Common myeloid progenitor, CD34-positive (primary cell): ENCODE measurements around the gene KRT81.

Source experiments
- CTCF ChIA-PET: fragments of 350-600 bp; sonication (Branson Sonifier 250); formaldehyde crosslinking; loops from one replicate; lab custom pipeline; 2021; ENCODE audit warnings: antibody characterized with exemption; lab: Charles Lee
- POLR2A ChIA-PET: fragments of 350-600 bp; sonication (Branson Sonifier 250); formaldehyde crosslinking; loops from one replicate; lab custom pipeline; 2021; ENCODE audit warnings: antibody characterized with exemption; lab: Charles Lee
- DNase-seq, 3 donors: peaks; one replicate each; pipeline versions ENCODE4 v3.0.0 to v3.0.0-alpha.2; 2013
- H3K27ac ChIP-seq, 2 experiments: 1 replicate in 1 of 2; 2 replicates in 1 of 2; pipeline ENCODE4 v1.7.0; 2013; ENCODE audit warnings: inconsistent platforms in 2 of 2, low read length in 2 of 2, mild to moderate bottlenecking in 2 of 2, low read depth in 1 of 2, moderate library complexity in 1 of 2; ENCODE audit not compliant: severe bottlenecking in 2 of 2, insufficient read depth in 1 of 2, poor library complexity in 1 of 2
- H3K27me3 ChIP-seq, 5 experiments: replicated peaks in 2 of 5; 1 replicate in 3 of 5; 2 replicates in 2 of 5; pipeline versions ENCODE4 v1.6.1 to v1.7.0; 2013; ENCODE audit warnings: low read length in 4 of 5, mild to moderate bottlenecking in 2 of 5, moderate library complexity in 2 of 5, inconsistent platforms in 1 of 5; ENCODE audit not compliant: insufficient read depth in 5 of 5, control insufficient read depth in 4 of 5
- H3K36me3 ChIP-seq, 4 experiments: 1 replicate in 2 of 4; 2 replicates in 2 of 4; pipeline versions ENCODE4 v1.6.1 to v1.7.0; 2013; ENCODE audit warnings: low read length in 3 of 4, control low read depth in 1 of 4, mild to moderate bottlenecking in 1 of 4; ENCODE audit not compliant: control insufficient read depth in 4 of 4, insufficient read depth in 4 of 4
- H3K4me1 ChIP-seq, 4 experiments: 1 replicate in 3 of 4; 2 replicates in 1 of 4; pipeline versions ENCODE4 v1.6.1 to v1.7.1; 2013; ENCODE audit warnings: low read length in 3 of 4, mild to moderate bottlenecking in 3 of 4, control low read depth in 1 of 4, inconsistent platforms in 1 of 4, moderate library complexity in 1 of 4; ENCODE audit not compliant: control insufficient read depth in 4 of 4, insufficient read depth in 4 of 4; ENCODE audit errors: control extremely low read depth in 1 of 4
- H3K4me3 ChIP-seq, 7 experiments: 1 replicate in 4 of 7; 2 replicates in 3 of 7; pipeline versions ENCODE4 v1.5.1 to v1.7.0; 2013; ENCODE audit warnings: mild to moderate bottlenecking in 7 of 7, low read length in 6 of 7, moderate library complexity in 6 of 7, inconsistent platforms in 2 of 7, low read depth in 2 of 7, control low read depth in 1 of 7; ENCODE audit not compliant: insufficient read depth in 4 of 7, control insufficient read depth in 1 of 7; ENCODE audit errors: extremely low read depth in 1 of 7
- H3K9me3 ChIP-seq, 5 experiments: 1 replicate in 4 of 5; 2 replicates in 1 of 5; pipeline versions ENCODE4 v1.6.1 to v1.7.1; 2013; ENCODE audit warnings: low read length in 4 of 5, mild to moderate bottlenecking in 2 of 5, inconsistent platforms in 1 of 5, low read depth in 1 of 5, moderate library complexity in 1 of 5; ENCODE audit not compliant: control insufficient read depth in 4 of 5, insufficient read depth in 2 of 5; ENCODE audit errors: control extremely low read depth in 1 of 5
- WGBS: methylation state at CpG from one replicate; pipeline ENCODE4 v1.1.5; 2013; ENCODE audit not compliant: insufficient coverage; 5-methylcytosine and 5-hydroxymethylcytosine counted together

The KRT81 gene

DNA sequence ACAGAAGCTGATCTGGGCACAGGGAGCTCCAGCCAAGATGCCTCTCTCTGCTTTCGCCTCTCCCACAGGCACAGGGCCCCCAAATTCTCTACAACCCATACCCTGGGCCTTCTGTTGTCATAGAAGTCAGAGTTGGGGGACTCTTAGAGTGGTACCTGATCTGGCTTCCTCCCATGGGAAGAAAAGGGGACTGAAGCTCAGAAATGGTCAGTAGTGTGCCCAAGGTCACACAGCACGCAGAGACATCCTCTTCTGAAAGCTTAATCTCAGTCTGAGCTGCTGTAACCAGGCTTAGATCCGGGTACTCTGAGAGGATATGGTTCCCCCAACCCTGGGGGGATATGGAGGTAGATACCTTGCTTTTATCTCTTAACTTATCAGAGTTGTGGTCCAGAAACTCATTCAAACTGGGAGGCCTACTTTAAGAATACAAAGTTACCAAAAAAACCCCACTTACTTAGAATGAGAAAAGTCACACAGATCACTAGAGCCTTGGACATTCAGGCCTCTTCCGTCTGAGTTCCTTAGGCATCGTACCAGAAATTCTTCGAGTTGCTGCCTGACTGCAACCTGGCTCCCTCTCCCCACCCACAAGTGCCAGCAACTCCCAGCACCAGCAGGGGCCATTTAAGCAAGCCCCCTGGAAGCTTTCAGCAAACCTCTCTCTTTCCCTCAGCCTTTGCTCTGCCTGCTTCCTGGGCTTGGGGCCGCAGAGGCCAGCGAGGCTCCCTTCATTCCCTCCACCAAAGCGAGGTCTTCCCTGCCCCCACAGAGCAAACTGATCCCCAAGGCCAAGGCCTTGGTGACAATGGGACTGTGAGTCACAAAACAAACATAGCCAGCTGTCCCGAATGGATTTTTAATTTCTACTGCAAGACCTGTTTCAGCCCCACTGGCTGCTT, 44.4 kb downstream of the KRT81 start:
- Histone ChIP-seq H3K9me3 (no peaks in the 10 kb centered on the region), H3K27me3 (peaks cover 0 to 31% (median 12%) of the 10 kb centered on the region in 5 experiments), H3K4me1 (peaks cover 0 to 46% (median 27%) of the 10 kb centered on the region in 4 experiments), H3K4me3 (no peak overlapping the region), H3K36me3 (no peaks in the 10 kb centered on the region), H3K27ac (no peak overlapping the region)
- 79% methylated on average over 8 of the region's 10 CpGs for WGBS
- ChIA-PET CTCF (interaction anchor here (1.6 to 2.7 kb wide), 3 partner anchors 13 to 33 kb away, joined by 3 to 10 read pairs (median 6); no protein-coding TSS in a partner anchor), POLR2A (no interaction called here)
- DNase-seq = no peak

GRCh38 chr12:52245962-52246569, 45.3 kb downstream of the KRT81 start:
- peaks cover 0 to 37% (median 20%) of the 10 kb centered on the region in 4 experiments for H3K4me1 ChIP-seq
- CTCF ChIA-PET = interaction anchor here (1.1 to 3.1 kb wide), 7 partner anchors 10 to 82 kb away, joined by 3 to 21 read pairs (median 5); no protein-coding TSS in a partner anchor
- H3K4me3 ChIP-seq = no peak overlapping the region
- no peak overlapping the region for H3K27ac ChIP-seq
- DNase-seq = no peak
- 80% methylated on average over 7 of the region's 7 CpGs for WGBS
- POLR2A ChIA-PET = no interaction called here
- H3K9me3 ChIP-seq = no peaks in the 10 kb centered on the region
- peaks cover 0 to 29% (median 10%) of the 10 kb centered on the region in 5 experiments for H3K27me3 ChIP-seq
- no peaks in the 10 kb centered on the region for H3K36me3 ChIP-seq

- H3K9me3 ChIP-seq = no peaks in the 10 kb centered on the region
- no peak overlapping the region for H3K4me3 ChIP-seq
- no peak for DNase-seq
- WGBS = 98% methylated on average over 19 of the region's 20 CpGs
- no peak overlapping the region for H3K27ac ChIP-seq
- CTCF ChIA-PET = interaction anchor here (1.1 to 3.1 kb wide), 10 partner anchors 9 to 82 kb away, joined by 3 to 21 read pairs (median 6); no protein-coding TSS in a partner anchor
- peaks cover 0 to 25% (median 10%) of the 10 kb centered on the region in 5 experiments for H3K27me3 ChIP-seq
- H3K4me1 ChIP-seq = peaks cover 0 to 33% (median 18%) of the 10 kb centered on the region in 4 experiments
- POLR2A ChIA-PET = no interaction called here
- H3K36me3 ChIP-seq = no peaks in the 10 kb centered on the region
Measured at GRCh38 chr12:52245259-52245961, 45.9 kb downstream of the KRT81 start.

DNA sequence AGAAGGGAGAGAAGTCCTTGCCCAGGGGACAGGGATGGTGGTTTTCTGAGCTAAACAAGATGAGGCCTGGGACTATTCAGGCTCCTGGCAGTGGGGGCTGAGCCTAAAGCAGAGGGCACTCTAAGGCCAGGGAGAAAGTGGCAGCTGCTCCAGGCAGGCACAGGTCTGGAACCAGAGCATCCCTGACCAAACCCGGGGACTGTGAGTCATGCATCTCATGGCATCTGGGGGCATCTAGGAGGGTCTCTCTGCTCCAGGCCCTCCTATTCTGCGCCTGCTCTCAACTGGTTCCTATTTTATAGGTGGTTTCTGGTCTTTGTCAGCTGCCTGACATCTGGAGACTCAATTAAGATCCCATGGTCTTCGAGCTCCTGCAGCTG, 46.7 kb downstream of the KRT81 start:
- Histone ChIP-seq H3K4me3 (peak overlapping the region in 1 of 7 experiments; percentile 17), H3K36me3 (no peaks in the 10 kb centered on the region), H3K9me3 (no peaks in the 10 kb centered on the region), H3K27me3 (peaks cover 0 to 18% (median 10%) of the 10 kb centered on the region in 5 experiments), H3K4me1 (peaks cover 0 to 25% (median 15%) of the 10 kb centered on the region in 4 experiments), H3K27ac (peak overlapping the region; percentile 17 to 55)
- ChIA-PET CTCF (interaction anchor here (0.7 to 3.1 kb wide), 15 partner anchors 8 to 83 kb away, joined by 3 to 21 read pairs (median 6); no protein-coding TSS in a partner anchor), POLR2A (no interaction called here)
- peak in 2 of 3 donors; percentile 86 for DNase-seq
- no CpG with 5 or more reads among the region's 3 CpGs for WGBS

- H3K36me3 ChIP-seq = no peaks in the 10 kb centered on the region
- H3K27ac ChIP-seq = peak overlapping the region; percentile 17 to 55
- H3K4me1 ChIP-seq = peaks cover 0 to 25% (median 15%) of the 10 kb centered on the region in 4 experiments
- peak; percentile 86 to 97 (median 97) for DNase-seq
- WGBS = 2% methylated on average over 10 of the region's 12 CpGs
- H3K9me3 ChIP-seq = no peaks in the 10 kb centered on the region
- H3K27me3 ChIP-seq = peaks cover 0 to 14% (median 7%) of the 10 kb centered on the region in 5 experiments
- CTCF ChIA-PET = interaction anchor here (0.7 to 3.1 kb wide), 14 partner anchors 9 to 84 kb away, joined by 3 to 21 read pairs (median 6); no protein-coding TSS in a partner anchor
- POLR2A ChIA-PET = interaction anchor here (1.1 kb wide), 1 partner anchor 12 kb away, joined by 3 read pairs; no protein-coding TSS in a partner anchor
- H3K4me3 ChIP-seq = peak overlapping the region in 1 of 7 experiments; percentile 30
Measured at GRCh38 chr12:52243856-52244614, 47.3 kb downstream of the KRT81 start.
